Measurements from ENCODE around the gene IL2RA.

Gene IL2RA

DNA sequence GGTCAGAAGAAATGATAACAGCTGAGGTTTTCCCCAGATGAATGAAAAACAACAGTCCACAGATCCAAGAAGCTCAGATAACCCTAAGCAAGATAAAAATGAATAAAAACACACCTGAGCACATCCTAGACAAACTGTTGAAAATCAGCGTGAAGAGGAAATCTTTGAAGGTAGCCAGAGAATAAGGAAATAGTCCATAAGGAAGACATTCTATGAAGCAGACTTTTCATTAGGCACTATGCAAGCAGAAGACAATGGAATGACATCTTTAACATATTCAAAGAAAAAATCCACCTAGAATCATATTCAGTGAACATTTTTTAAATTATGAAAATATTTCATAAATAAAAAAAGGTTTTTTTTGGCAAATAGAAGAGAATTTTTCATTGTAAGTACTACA, 69.8 kb downstream of the IL2RA start:
- no peaks in the 10 kb centered on the region for H3K36me3 ChIP-seq (ENCODE audit: control insufficient read depth, insufficient read depth, low read length)
- H3K27me3 ChIP-seq (ENCODE audit: control insufficient read depth, insufficient read depth, low read length): no peaks in the 10 kb centered on the region

DNA sequence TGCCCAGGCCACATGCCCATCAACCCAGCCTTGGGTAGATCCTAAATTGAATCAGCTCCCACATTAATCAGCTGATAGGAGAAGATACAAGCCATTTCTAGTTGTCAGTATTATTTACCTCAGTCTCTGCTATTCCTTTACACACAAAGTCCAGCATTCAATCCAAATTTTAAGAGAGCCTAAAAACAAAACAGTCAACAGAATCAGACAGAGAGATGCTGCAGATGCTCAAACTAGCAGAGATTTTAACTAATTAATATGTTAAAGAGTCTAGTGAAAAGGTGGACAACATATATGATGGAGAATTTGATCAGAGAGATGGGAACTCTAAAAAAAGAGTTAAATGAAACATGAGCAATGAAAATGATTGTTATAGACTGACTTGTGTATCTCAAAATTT, 70.5 kb downstream of the IL2RA start:
- Histone ChIP-seq H3K27ac (ENCODE audit: low read depth, low read length) (no peak overlapping the region), H3K9me3 (ENCODE audit: control insufficient read depth, insufficient read depth, low read depth, low read length) (peaks cover 16% of the 10 kb centered on the region), H3K4me1 (ENCODE audit: control insufficient read depth, insufficient read depth, low read length) (peaks cover 3% of the 10 kb centered on the region; the same call in 1 of the 2 replicates), H3K27me3 (ENCODE audit: control insufficient read depth, insufficient read depth, low read length) (no peaks in the 10 kb centered on the region), H3K9ac (ENCODE audit: low read length) (no peak overlapping the region), H3K4me3 (ENCODE audit: low read depth, low read length) (no peak overlapping the region), H3K36me3 (ENCODE audit: control insufficient read depth, insufficient read depth, low read length) (no peaks in the 10 kb centered on the region)

More for the DNA sequence above, 69.8 kb downstream of the IL2RA start:
- peaks cover 16% of the 10 kb centered on the region for H3K9me3 ChIP-seq (ENCODE audit: control insufficient read depth, insufficient read depth, low read depth, low read length)
- peaks cover 4% of the 10 kb centered on the region; the same call in 1 of the 2 replicates for H3K4me1 ChIP-seq (ENCODE audit: control insufficient read depth, insufficient read depth, low read length)
- no peak overlapping the region for H3K27ac ChIP-seq (ENCODE audit: low read depth, low read length)
- H3K9ac ChIP-seq (ENCODE audit: low read length): no peak overlapping the region
- H3K4me3 ChIP-seq (ENCODE audit: low read depth, low read length): no peak overlapping the region

DNA sequence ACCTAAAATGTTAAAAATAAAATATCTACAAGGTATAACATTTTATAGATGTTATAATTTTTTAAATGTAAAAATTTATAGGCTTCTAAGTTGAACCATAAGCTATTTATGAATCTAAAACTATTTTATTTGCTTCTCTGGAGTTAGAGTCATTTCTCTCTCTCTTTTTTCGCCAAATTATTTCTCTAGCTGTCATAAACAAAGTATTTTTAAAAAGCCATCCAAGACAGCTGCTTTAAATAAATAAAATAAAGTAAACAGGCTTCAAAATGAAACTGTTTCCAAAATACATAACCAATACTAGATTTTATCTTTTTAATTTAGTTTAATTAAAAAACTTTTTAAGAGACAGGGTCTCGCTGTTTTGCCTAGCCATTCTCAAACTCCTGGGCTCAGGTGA, 72.4 kb downstream of the IL2RA start:
- peaks cover 16% of the 10 kb centered on the region for H3K9me3 ChIP-seq (ENCODE audit: control insufficient read depth, insufficient read depth, low read depth, low read length)
- H3K27ac ChIP-seq (ENCODE audit: low read depth, low read length): no peak overlapping the region
- H3K27me3 ChIP-seq (ENCODE audit: control insufficient read depth, insufficient read depth, low read length): no peaks in the 10 kb centered on the region
- H3K36me3 ChIP-seq (ENCODE audit: control insufficient read depth, insufficient read depth, low read length): no peaks in the 10 kb centered on the region
- H3K4me3 ChIP-seq (ENCODE audit: low read depth, low read length): no peak overlapping the region
- H3K9ac ChIP-seq (ENCODE audit: low read length): no peak overlapping the region
- H3K4me1 ChIP-seq (ENCODE audit: control insufficient read depth, insufficient read depth, low read length): no peaks in the 10 kb centered on the region

DNA sequence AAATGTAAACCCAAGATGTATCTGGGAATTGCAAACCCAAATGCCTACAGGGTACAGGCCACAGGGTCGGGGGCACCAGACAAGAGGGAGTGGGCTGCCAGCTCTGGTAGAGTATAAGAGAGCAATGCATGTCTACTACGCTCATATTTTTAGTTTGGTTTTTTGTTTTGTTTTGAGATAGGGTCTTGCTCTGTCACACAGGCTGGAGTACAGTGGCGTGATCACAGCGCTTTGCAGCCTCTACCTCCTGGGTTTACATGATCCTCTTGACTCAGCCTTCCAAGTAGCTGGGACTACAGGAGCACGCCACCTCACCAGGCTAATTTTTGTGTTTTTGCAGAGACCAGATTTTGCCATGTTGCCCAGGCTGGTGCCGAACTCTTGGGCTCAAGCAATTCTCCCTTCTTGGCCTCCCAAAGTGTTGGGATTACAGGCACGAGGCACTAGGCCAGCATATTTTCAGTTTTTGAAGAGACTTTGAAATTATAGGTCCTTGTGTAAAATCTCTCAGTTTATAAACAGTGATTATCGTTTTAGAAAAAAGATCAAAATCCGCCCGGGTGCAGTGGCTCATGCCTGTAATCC, 73.7 kb downstream of the IL2RA start:
- no peak overlapping the region for H3K4me3 ChIP-seq (ENCODE audit: low read depth, low read length)
- H3K27me3 ChIP-seq (ENCODE audit: control insufficient read depth, insufficient read depth, low read length): 0 out of 2 replicates have a peak, but pooled peaks cover 4% of the 10 kb centered on the region
- no peak overlapping the region for H3K9ac ChIP-seq (ENCODE audit: low read length)
- H3K36me3 ChIP-seq (ENCODE audit: control insufficient read depth, insufficient read depth, low read length): no peaks in the 10 kb centered on the region
- no peak overlapping the region for H3K27ac ChIP-seq (ENCODE audit: low read depth, low read length)
- peaks cover 16% of the 10 kb centered on the region for H3K9me3 ChIP-seq (ENCODE audit: control insufficient read depth, insufficient read depth, low read depth, low read length)
- H3K4me1 ChIP-seq (ENCODE audit: control insufficient read depth, insufficient read depth, low read length): no peaks in the 10 kb centered on the region

DNA sequence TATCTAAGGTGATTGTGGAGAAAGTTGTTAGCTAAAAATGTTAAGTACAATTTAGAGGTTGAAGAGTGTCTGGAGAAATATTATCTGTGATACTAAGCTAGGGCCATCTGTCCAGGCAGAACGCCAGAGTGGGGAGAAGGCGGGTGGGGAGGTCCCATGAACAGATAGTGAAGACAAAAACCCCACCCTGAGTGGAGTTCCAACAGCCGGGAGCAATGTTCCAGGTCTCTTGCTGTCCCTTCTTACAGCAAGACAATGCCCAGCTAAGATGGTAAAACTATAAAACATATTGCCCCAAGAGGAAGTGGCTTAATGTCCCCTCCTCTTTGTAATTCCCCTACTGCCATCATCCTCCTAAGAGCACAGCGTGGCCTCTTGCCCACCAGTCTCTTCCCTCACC, 74.4 kb downstream of the IL2RA start:
- Histone ChIP-seq H3K27me3 (ENCODE audit: control insufficient read depth, insufficient read depth, low read length) (0 out of 2 replicates have a peak, but pooled peaks cover 4% of the 10 kb centered on the region), H3K36me3 (ENCODE audit: control insufficient read depth, insufficient read depth, low read length) (no peaks in the 10 kb centered on the region), H3K27ac (ENCODE audit: low read depth, low read length) (no peak overlapping the region), H3K4me1 (ENCODE audit: control insufficient read depth, insufficient read depth, low read length) (no peaks in the 10 kb centered on the region), H3K9ac (ENCODE audit: low read length) (no peak overlapping the region), H3K9me3 (ENCODE audit: control insufficient read depth, insufficient read depth, low read depth, low read length) (peaks cover 11% of the 10 kb centered on the region), H3K4me3 (ENCODE audit: low read depth, low read length) (no peak overlapping the region)

DNA sequence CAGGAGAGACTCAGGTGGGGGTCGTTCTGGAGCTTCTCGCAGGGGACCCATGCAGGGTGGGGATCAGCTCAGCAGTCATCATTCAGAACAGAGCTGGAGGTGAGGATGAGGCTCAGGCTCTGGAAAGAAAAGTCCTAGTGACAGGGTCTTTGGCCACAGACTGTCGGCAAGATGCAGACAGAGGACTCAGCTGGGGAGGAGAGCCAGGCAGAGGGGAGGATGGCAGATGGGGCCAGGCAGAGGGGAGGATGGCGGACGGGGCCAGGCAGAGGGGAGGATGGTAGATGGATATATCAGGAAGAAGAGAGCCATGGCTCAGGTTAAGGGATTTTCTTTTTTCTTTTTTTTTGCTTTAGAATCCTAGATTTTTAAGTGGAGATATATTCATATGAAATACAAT, 77.1 kb downstream of the IL2RA start:
- Histone ChIP-seq H3K9me3 (ENCODE audit: control insufficient read depth, insufficient read depth, low read depth, low read length) (no peaks in the 10 kb centered on the region), H3K4me1 (ENCODE audit: control insufficient read depth, insufficient read depth, low read length) (no peaks in the 10 kb centered on the region), H3K9ac (ENCODE audit: low read length) (no peak overlapping the region)

DNA sequence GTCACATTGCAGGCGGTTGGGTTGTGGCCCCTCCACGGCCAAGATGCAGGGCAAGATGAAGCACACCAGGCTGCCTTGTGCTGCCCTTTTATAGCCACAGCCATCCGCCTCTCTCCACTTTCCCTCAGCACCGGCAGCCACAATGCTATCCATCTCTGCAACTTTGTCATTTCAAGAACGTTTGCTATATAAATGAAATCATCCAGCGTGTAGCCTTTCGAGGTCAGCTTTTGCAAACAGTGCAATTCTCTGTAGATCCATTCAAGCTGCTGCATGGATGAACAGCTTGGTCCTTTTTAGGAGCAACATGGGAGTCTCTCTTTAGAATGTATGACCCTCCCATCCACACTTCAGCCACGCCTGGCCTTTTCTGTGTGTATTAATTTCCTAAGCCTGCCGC, 78.4 kb downstream of the IL2RA start:
- Histone ChIP-seq H3K9me3 (ENCODE audit: control insufficient read depth, insufficient read depth, low read depth, low read length) (no peaks in the 10 kb centered on the region), H3K9ac (ENCODE audit: low read length) (no peak overlapping the region)

More for the DNA sequence above, 77.1 kb downstream of the IL2RA start:
- Histone ChIP-seq H3K36me3 (ENCODE audit: control insufficient read depth, insufficient read depth, low read length) (no peaks in the 10 kb centered on the region), H3K27me3 (ENCODE audit: control insufficient read depth, insufficient read depth, low read length) (peaks cover 19% of the 10 kb centered on the region), H3K4me3 (ENCODE audit: low read depth, low read length) (no peak overlapping the region), H3K27ac (ENCODE audit: low read depth, low read length) (no peak overlapping the region)

DNA sequence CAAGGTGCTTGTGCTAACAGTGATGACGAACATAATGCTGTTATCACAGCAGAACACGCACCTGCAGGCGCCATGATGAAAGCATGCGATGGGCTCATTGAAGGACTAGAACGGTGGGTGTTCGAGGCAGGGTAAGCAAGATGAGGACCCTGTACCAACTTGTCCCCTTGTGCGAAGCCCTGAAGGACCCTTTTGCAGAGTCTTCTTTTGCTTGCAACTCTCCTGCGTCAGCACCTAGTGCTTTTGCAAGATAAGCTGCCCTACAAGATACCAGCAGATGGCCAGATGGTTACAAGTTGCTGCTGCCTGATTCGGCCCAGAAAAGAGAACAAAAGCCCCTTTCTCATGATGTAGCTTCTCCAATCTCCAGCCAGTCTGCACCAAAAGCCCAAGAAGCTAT, 80.6 kb downstream of the IL2RA start:
- Histone ChIP-seq H3K27me3 (ENCODE audit: control insufficient read depth, insufficient read depth, low read length) (peaks cover 51% of the 10 kb centered on the region), H3K4me3 (ENCODE audit: low read depth, low read length) (no peak overlapping the region), H3K9me3 (ENCODE audit: control insufficient read depth, insufficient read depth, low read depth, low read length) (no peaks in the 10 kb centered on the region), H3K36me3 (ENCODE audit: control insufficient read depth, insufficient read depth, low read length) (no peaks in the 10 kb centered on the region), H3K27ac (ENCODE audit: low read depth, low read length) (no peak overlapping the region), H3K9ac (ENCODE audit: low read length) (no peak overlapping the region), H3K4me1 (ENCODE audit: control insufficient read depth, insufficient read depth, low read length) (0 out of 2 replicates have a peak, but pooled peaks cover under 1% of the 10 kb centered on the region)

More for the DNA sequence above, 78.4 kb downstream of the IL2RA start:
- Histone ChIP-seq H3K27ac (ENCODE audit: low read depth, low read length) (no peak overlapping the region), H3K4me1 (ENCODE audit: control insufficient read depth, insufficient read depth, low read length) (no peaks in the 10 kb centered on the region), H3K27me3 (ENCODE audit: control insufficient read depth, insufficient read depth, low read length) (peaks cover 29% of the 10 kb centered on the region), H3K4me3 (ENCODE audit: low read depth, low read length) (no peak overlapping the region), H3K36me3 (ENCODE audit: control insufficient read depth, insufficient read depth, low read length) (no peaks in the 10 kb centered on the region)

DNA sequence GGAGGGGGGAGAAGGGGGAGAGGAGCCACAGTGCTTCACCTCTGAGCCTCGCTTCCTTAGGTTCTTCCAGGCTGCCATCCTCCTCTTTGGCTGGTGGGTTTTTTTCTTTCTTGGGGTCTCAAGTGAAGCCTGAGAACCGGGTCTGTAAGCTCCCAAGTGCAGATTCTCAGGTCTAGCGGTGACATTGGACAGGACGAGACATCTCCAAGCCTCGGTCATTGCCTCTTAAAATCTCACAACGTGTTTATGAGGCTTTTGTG, 84.0 kb downstream of the IL2RA start:
- Histone ChIP-seq H3K27me3 (ENCODE audit: control insufficient read depth, insufficient read depth, low read length) (peaks cover 60% of the 10 kb centered on the region), H3K27ac (ENCODE audit: low read depth, low read length) (no peak overlapping the region), H3K9me3 (ENCODE audit: control insufficient read depth, insufficient read depth, low read depth, low read length) (no peaks in the 10 kb centered on the region), H3K36me3 (ENCODE audit: control insufficient read depth, insufficient read depth, low read length) (no peaks in the 10 kb centered on the region), H3K9ac (ENCODE audit: low read length) (no peak overlapping the region), H3K4me1 (ENCODE audit: control insufficient read depth, insufficient read depth, low read length) (peaks cover 7% of the 10 kb centered on the region; the same call in 1 of the 2 replicates), H3K4me3 (ENCODE audit: low read depth, low read length) (peak overlapping the region; percentile 97)

DNA sequence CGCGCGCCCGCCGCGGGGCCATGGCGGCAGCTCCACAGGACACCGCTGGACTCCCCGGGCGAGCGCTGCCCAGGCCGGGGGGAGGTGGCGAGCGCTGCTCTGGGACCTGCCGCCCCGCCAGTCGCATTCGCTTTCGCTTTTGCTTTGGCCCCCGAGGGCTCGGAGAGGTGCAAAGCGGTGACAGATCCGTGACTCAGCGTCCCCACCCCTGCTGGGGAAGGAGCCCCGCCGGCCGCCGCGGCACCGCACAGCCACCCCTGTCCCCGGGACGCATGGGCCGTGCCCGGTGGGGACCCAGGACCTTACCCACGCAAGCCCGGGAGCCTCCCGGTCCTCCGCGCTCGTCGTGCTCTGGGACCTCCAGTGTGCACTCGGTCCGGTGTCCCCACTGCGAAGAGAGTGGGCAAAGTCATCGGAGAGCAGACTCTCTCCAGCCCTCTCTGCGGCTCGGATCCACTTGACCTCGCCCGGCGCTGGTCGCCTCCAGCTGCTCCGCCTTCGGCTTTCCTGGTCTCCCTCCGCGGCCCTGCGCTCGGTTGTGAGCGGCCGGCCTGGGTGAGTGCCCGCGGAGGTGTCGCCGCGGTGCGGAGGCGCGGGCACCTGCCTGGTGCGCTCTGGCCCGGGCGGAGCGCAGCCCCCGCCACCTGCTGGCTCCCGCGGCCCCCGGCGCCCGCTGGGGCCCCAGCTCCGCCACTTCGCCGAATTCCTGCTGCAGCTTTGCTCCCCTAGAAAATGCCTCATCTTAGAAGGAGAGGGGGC, 84.5 kb downstream of the IL2RA start, which contains the start of gene IL15RA:
TSS of gene IL15RA (minus strand) at position 73 of the 759 bp plus-strand sequence. CDS start at position 22, 51 bp downstream.
- no peak within 1 kb of the TSS for H3K27ac ChIP-seq (ENCODE audit: low read depth, low read length)
- H3K4me3 ChIP-seq (ENCODE audit: low read depth, low read length): peak within 1 kb of the TSS; percentile 97
- no peaks in the 10 kb centered on the region for H3K9me3 ChIP-seq (ENCODE audit: control insufficient read depth, insufficient read depth, low read depth, low read length)
- peaks cover 60% of the 10 kb centered on the region for H3K27me3 ChIP-seq (ENCODE audit: control insufficient read depth, insufficient read depth, low read length)
- peaks cover 7% of the 10 kb centered on the region; the same call in 1 of the 2 replicates for H3K4me1 ChIP-seq (ENCODE audit: control insufficient read depth, insufficient read depth, low read length)
- H3K36me3 ChIP-seq (ENCODE audit: control insufficient read depth, insufficient read depth, low read length): no peaks in the 10 kb centered on the region
- H3K9ac ChIP-seq (ENCODE audit: low read length): peak within 1 kb of the TSS; percentile 80
